Activated naive CD4-positive, alpha-beta T cell treated with anti-CD3 and anti-CD28 coated beads, Interleukin-2, amount 50 U/mL, for 72 hours (primary cell): ENCODE results near the gene PLA2G1B. TPM values are rescaled to one million over a fixed set of nuclear protein-coding genes. Genes with fewer than 3 reads are reported as not detected.
A peak's percentile ranks its signal among the peaks of the same experiment; 100 is the strongest.

Experiments used
- ATAC-seq, 2 donors: fragments of 150-1000 bp; cut with Tn5 transposase; 2 replicates each; pipeline ENCODE4 v1.10.0; 2021; ENCODE audit warnings: mild to moderate bottlenecking in 2 of 2, moderate library complexity in 2 of 2
- DNase-seq, 2 donors: peaks; one replicate each; pipeline ENCODE4 v3.0.0; 2021 to 2022; ENCODE audit warnings: low spot score in 2 of 2
- H3K27ac Mint-ChIP-seq, 2 donors: one replicate each; pipeline ENCODE4 v1.8.0; 2022; ENCODE audit warnings: mild to moderate bottlenecking in 2 of 2, mixed read lengths in 2 of 2
- H3K36me3 Mint-ChIP-seq, 2 donors: one replicate each; pipeline ENCODE4 v1.8.0; 2022; ENCODE audit warnings: mixed read lengths in 2 of 2
- H3K9me3 Mint-ChIP-seq, 2 donors: one replicate each; pipeline ENCODE4 v1.8.0; 2022; ENCODE audit warnings: mixed read lengths in 2 of 2
- total RNA-seq, 2 donors: library from RNA; stranded (reverse); gene quantifications; one replicate each; pipeline ENCODE4 v1.2.3, GENCODE V29; 2022

Gene PLA2G1B
- total RNA-seq, 2 donors from 2014 or later: not detected

DNA sequence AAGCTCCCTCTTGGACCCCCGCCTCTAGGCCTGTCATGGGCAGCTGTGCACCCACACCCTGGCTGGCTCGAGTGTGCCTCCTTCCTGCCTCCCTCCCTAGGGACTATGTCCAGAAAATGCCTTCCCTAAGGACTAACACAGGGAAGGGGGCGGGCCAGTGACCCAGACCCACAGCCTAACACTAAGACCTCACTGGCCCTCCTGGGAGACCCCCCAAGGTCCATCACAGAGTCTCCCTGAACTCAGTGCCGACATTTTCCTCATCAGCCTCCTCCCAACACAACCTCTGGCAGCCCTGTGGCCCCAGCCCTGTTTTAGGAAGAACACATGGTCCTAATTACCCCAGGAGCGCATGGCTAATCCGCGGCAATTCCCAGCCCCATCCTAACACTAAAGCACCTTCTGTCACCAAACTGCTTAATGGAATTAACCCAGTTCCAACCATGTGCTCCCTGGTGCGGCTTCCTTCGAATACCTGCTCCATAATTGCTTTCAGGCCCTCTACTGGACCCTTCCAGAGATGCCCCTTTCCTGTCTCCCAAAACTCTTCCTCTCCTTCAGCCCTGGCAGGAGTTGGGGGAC, 35.8 kb upstream of the PLA2G1B start:
- Mint-ChIP-seq H3K36me3 (no peaks in the 10 kb centered on the region), H3K9me3 (no peaks in the 10 kb centered on the region), H3K27ac (no peak overlapping the region)
- ATAC-seq (no peak), DNase-seq (no peak)

DNA sequence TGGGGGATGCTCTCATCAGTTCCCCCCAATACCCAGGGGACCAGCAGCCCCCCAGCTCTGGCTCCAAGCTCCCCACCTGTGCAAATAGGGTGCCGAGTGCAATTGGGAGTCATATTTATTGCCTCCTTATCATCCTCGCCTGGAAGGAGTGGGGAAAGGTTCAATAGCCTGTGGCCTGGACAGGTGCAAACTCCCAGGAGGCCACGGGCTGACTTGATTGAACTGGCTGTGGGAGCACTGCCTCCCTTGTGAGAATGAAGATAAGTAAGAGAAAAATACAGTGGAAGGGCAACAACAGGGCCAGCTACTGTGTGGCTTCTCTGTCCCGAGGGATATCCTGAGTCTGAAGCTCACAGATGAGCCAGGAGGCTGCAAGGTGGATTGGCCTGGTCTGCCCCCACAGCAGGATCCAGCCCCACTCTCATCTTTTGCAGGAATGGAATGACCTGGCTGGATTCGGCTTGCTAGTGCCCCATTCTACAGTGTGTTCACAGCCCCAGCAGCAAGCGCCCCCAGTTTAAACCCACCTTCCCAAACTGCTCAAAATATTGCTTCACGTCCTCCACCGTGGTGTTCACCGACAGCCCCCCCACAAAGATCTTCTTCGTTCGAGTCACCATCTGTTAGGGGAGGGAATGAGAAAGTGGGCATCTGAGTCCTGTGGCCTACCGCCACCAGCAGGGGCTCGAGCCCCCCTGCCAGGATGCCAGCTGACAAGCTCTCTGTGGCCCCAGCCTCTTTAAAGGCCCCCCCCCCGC, 35.1 kb upstream of the PLA2G1B start:
- Mint-ChIP-seq H3K36me3 (no peaks in the 10 kb centered on the region), H3K9me3 (no peaks in the 10 kb centered on the region), H3K27ac (no peak overlapping the region)
- ATAC-seq (no peak), DNase-seq (no peak)

DNA sequence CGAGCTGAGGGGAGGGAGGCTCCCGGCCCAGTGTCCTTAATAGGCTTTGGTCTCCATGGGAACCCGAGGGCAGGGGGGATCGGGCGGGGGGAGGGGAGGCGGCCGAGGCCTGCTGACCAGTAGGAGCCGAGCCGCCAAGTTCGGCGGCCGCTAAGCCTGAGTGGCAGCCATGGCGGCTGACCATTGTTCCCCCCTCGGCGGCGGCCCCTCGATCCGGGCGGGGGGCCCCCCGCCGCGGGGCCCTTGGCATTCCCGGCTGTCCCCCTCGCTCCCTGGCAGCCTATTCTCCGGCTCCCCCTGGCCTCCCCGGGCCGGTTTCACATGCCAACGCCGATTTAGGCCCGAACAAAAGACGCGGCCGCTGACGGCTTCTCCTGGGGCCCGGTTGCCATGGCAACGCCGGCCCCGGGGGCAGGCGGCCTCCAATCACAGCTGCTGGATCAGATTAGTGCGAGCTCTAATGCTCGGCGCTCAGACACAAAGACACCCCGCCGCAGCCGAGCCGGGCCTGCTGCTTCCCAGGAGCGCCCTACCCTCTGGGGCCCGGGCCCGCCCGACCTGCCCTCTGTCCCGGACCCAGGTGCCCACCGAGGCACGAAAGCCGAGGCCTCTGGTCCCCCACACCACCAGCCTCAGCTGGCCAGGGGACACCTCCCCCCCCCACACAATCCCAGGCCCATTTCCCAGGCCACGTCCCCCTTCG, 34.1 kb upstream of the PLA2G1B start:
- no peaks in the 10 kb centered on the region for H3K36me3 Mint-ChIP-seq
- H3K9me3 Mint-ChIP-seq: no peaks in the 10 kb centered on the region
- ATAC-seq: peak in 1 of 2 donors; percentile 34
- peak overlapping the region in 1 of 2 donors; percentile 7 for H3K27ac Mint-ChIP-seq
- DNase-seq: no peak

GRCh38 chr12:120359128-120359527, 31.5 kb upstream of the PLA2G1B start:
- H3K36me3 Mint-ChIP-seq: no peaks in the 10 kb centered on the region
- H3K27ac Mint-ChIP-seq: no peak overlapping the region
- ATAC-seq (no peak), DNase-seq (no peak)
- no peaks in the 10 kb centered on the region for H3K9me3 Mint-ChIP-seq

- DNase-seq: no peak
These were observed 31.0 kb upstream of the PLA2G1B start for GRCh38 chr12:120358412-120359100.

DNA sequence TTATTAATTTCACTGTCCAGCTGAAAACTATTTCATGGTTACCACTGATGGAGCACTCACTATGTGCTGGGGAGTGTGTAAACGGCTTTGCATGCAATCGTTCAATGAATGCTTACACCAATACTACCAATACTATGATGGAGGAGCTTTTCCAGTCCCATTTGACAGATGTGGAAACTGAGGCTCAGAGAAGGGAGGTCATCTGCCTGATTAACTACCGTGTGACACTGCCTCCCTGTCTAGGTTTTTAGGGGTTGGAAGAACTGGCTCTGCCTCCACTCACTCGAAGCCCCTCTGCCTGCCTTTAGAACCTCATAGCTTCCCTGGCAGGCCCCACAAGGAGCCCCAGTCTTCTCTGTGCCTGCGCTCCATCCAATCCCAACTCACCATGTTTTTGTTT, 29.5 kb upstream of the PLA2G1B start:
- DNase-seq: no peak
- Mint-ChIP-seq H3K27ac (no peak overlapping the region), H3K36me3 (no peaks in the 10 kb centered on the region), H3K9me3 (no peaks in the 10 kb centered on the region)
- ATAC-seq: no peak

More at GRCh38 chr12:120358412-120359100, 31.0 kb upstream of the PLA2G1B start:
- no peaks in the 10 kb centered on the region for H3K9me3 Mint-ChIP-seq
- no peak for ATAC-seq
- no peak overlapping the region for H3K27ac Mint-ChIP-seq
- no peaks in the 10 kb centered on the region for H3K36me3 Mint-ChIP-seq

DNA sequence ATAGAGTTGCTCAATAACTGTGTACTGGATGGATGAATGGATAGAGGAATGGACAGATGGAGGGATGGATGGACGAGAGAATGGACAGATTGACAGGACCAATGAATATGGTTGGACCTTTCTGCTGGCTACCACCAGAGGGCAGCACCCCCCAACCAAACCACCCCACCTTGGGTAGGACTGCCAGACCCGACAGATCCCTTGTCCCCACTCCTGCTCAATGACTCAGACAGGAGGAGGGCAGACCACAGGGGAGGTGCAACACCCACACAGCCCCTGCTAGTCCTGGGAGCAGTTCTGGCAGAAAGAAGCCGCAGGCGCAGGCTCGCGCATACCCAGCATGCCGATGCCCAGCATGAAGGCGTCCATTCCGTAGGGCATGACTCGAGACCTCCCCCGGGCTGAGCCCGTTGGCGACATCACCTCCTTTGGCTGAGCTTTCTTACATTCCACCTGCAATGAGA, 29.0 kb upstream of the PLA2G1B start:
- ATAC-seq (peak; percentile 93 to 96), DNase-seq (peak; percentile 77 to 79)
- no peaks in the 10 kb centered on the region for H3K9me3 Mint-ChIP-seq
- no peaks in the 10 kb centered on the region for H3K36me3 Mint-ChIP-seq
- H3K27ac Mint-ChIP-seq: no peak overlapping the region

GRCh38 chr12:120353556-120354317, 26.2 kb upstream of the PLA2G1B start:
- Mint-ChIP-seq H3K9me3 (no peaks in the 10 kb centered on the region), H3K36me3 (no peaks in the 10 kb centered on the region), H3K27ac (no peak overlapping the region)
- DNase-seq (no peak), ATAC-seq (no peak)

- H3K9me3 Mint-ChIP-seq: no peaks in the 10 kb centered on the region
- no peak for ATAC-seq
These were observed 25.6 kb upstream of the PLA2G1B start for GRCh38 chr12:120353136-120353535.

GRCh38 chr12:120352117-120352516, 24.5 kb upstream of the PLA2G1B start:
- no peak for DNase-seq

More at GRCh38 chr12:120353136-120353535, 25.6 kb upstream of the PLA2G1B start:
- Mint-ChIP-seq H3K36me3 (no peaks in the 10 kb centered on the region), H3K27ac (no peak overlapping the region)
- DNase-seq: no peak

GRCh38 chr12:120350576-120351350, 23.2 kb upstream of the PLA2G1B start:
- DNase-seq (no peak), ATAC-seq (no peak)
- Mint-ChIP-seq H3K36me3 (no peaks in the 10 kb centered on the region), H3K27ac (no peak overlapping the region), H3K9me3 (no peaks in the 10 kb centered on the region)

More at GRCh38 chr12:120352117-120352516, 24.5 kb upstream of the PLA2G1B start:
- H3K27ac Mint-ChIP-seq: no peak overlapping the region
- no peak for ATAC-seq
- no peaks in the 10 kb centered on the region for H3K9me3 Mint-ChIP-seq
- H3K36me3 Mint-ChIP-seq: no peaks in the 10 kb centered on the region

DNA sequence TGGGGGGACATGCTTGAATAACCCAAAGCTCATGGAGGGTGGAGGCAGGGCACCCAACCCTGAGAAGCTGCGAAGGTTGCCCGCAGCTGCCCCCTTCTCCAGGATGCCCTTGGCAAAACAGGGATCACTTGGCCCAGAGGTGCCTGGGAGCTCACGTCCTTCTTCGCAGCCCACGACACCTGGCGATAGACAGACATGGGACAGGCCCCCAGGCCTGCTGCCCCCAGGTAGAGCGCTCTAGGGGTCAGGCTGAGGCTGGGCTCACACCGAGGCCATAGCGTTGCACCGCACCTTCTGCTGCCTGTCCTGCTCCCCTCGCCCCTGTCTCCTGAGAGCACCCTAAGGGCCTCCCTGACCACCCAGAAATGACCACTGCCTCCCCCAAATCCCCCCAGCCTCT, 20.2 kb upstream of the PLA2G1B start:
- Mint-ChIP-seq H3K27ac (no peak overlapping the region), H3K9me3 (no peaks in the 10 kb centered on the region), H3K36me3 (no peaks in the 10 kb centered on the region)
- DNase-seq: no peak
- no peak for ATAC-seq

DNA sequence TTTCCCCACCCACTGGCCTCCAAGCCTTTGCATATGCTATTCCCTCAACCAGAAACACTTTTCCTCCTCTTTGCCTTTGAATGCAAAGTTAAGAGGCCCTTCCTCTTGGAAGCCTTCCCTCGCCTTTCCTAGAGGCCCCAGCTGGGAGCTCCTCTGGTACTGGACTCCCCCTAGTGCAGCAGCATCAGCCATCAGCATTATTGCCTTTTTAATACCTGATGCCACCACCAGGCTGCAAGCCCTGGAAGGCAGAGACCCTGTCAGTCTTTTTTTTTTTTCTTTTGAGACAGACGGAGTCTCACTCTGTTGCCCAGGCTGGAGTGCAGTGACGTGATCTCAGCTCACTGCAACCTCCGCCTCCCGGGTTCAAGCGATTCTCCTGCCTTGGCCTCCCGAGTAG, 19.1 kb upstream of the PLA2G1B start:
- Mint-ChIP-seq H3K36me3 (no peaks in the 10 kb centered on the region), H3K9me3 (no peaks in the 10 kb centered on the region), H3K27ac (peak overlapping the region in 1 of 2 donors; percentile 23)
- DNase-seq (no peak), ATAC-seq (no peak)

DNA sequence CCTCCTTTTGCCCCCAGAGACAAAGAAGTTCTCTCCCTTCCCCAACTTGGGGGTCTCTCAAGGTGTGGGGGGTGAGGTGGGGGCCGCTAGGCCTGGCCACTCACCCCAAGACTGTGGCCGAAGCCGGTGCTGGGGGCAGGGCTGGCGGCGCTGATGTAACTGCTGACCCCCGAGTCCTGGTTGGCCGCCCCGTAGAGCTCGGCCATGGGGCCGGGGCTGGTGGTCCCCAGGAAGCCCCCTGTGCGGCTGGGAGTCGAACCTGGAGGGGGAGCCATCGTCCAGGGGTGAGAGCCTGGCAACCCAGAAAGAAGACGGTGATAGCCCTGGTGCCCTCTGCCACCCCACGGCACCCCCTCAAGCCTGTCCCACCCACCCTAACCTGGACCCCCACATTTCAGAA, 18.5 kb upstream of the PLA2G1B start:
- no peaks in the 10 kb centered on the region for H3K9me3 Mint-ChIP-seq
- H3K36me3 Mint-ChIP-seq: no peaks in the 10 kb centered on the region
- DNase-seq (no peak), ATAC-seq (no peak)
- no peak overlapping the region for H3K27ac Mint-ChIP-seq

GRCh38 chr12:120343692-120344091, 16.1 kb upstream of the PLA2G1B start:
- H3K27ac Mint-ChIP-seq: no peak overlapping the region
- DNase-seq (no peak), ATAC-seq (no peak)
- no peaks in the 10 kb centered on the region for H3K9me3 Mint-ChIP-seq
- no peaks in the 10 kb centered on the region for H3K36me3 Mint-ChIP-seq
